ENCODE results near the gene TCERG1L.

TCERG1L gene

GRCh38 chr10:131172433-131172832 lies 139.1 kb downstream of the TCERG1L start:
- Histone ChIP-seq H3K4me2 (ENCODE audit: low read length) (no peak overlapping the region), H3K4me1 (no peaks in the 10 kb centered on the region), H2AFZ (no peak overlapping the region), H3K36me3 (ENCODE audit: control insufficient read depth, insufficient read depth, low read length) (no peaks in the 10 kb centered on the region), H3K79me2 (no peaks in the 10 kb centered on the region), H3K4me3 (ENCODE audit: low read depth, low read length) (no peak overlapping the region), H3K27me3 (ENCODE audit: control insufficient read depth, insufficient read depth, low read length) (no peaks in the 10 kb centered on the region), H3K27ac (no peak overlapping the region), H3K9me3 (ENCODE audit: control insufficient read depth, low read length) (no peaks in the 10 kb centered on the region), H3K9ac (no peak overlapping the region)
- no peak for TF ChIP-seq CTCF (IDR thresholded peaks at IDR 0.05)

GRCh38 chr10:131169146-131169545 lies 142.4 kb downstream of the TCERG1L start:
- H3K79me2 ChIP-seq: no peaks in the 10 kb centered on the region
- H3K9ac ChIP-seq: no peak overlapping the region
- no peak for TF ChIP-seq CTCF (IDR thresholded peaks at IDR 0.05)
- H3K27ac ChIP-seq: no peak overlapping the region
- H3K27me3 ChIP-seq (ENCODE audit: control insufficient read depth, insufficient read depth, low read length): no peaks in the 10 kb centered on the region
- no peaks in the 10 kb centered on the region for H3K9me3 ChIP-seq (ENCODE audit: control insufficient read depth, low read length)
- H2AFZ ChIP-seq: no peak overlapping the region
- H3K4me3 ChIP-seq (ENCODE audit: low read depth, low read length): no peak overlapping the region
- H3K4me2 ChIP-seq (ENCODE audit: low read length): no peak overlapping the region
- no peaks in the 10 kb centered on the region for H3K4me1 ChIP-seq
- no peaks in the 10 kb centered on the region for H3K36me3 ChIP-seq (ENCODE audit: control insufficient read depth, insufficient read depth, low read length)

DNA sequence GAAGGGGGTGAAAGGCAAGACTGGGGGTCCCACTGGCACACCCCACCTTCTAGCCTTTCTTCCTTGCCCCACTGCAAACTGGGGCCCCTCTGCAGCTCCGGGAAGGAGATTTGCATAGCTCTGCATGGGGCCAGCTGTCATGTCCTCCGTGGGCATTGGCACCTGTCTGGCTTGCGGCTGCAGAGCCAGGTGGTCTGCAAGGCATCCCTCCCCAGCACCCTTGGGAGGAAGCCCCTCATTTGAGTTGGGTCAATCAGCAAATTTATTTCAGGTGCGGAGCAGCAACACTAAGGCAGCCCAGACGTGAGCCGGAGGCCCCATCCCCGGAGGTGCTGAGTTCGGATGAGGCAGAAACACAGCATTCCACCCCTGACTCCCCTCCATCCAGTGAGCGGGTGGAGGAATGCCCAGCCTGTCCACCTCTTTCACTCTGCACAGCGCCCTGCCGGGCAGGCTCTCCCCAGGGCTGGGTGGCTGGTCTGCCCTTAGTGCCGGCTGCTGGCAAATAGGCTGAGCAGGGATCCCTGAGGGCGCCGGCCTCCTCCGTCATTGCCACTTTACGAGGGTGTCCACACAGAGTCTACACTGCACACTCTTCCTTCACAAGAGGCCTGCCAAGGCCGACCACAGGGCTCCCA lies 143.2 kb downstream of the TCERG1L start:
- Histone ChIP-seq H3K9me3 (ENCODE audit: control insufficient read depth, low read length) (no peaks in the 10 kb centered on the region), H3K4me1 (peaks cover 3% of the 10 kb centered on the region), H3K4me2 (ENCODE audit: low read length) (no peak overlapping the region), H3K27ac (no peak overlapping the region), H3K36me3 (ENCODE audit: control insufficient read depth, insufficient read depth, low read length) (no peaks in the 10 kb centered on the region), H3K4me3 (ENCODE audit: low read depth, low read length) (no peak overlapping the region), H3K9ac (no peak overlapping the region), H3K79me2 (no peaks in the 10 kb centered on the region), H3K27me3 (ENCODE audit: control insufficient read depth, insufficient read depth, low read length) (no peaks in the 10 kb centered on the region), H2AFZ (no peak overlapping the region)
- TF ChIP-seq CTCF (IDR thresholded peaks at IDR 0.05): no peak

DNA sequence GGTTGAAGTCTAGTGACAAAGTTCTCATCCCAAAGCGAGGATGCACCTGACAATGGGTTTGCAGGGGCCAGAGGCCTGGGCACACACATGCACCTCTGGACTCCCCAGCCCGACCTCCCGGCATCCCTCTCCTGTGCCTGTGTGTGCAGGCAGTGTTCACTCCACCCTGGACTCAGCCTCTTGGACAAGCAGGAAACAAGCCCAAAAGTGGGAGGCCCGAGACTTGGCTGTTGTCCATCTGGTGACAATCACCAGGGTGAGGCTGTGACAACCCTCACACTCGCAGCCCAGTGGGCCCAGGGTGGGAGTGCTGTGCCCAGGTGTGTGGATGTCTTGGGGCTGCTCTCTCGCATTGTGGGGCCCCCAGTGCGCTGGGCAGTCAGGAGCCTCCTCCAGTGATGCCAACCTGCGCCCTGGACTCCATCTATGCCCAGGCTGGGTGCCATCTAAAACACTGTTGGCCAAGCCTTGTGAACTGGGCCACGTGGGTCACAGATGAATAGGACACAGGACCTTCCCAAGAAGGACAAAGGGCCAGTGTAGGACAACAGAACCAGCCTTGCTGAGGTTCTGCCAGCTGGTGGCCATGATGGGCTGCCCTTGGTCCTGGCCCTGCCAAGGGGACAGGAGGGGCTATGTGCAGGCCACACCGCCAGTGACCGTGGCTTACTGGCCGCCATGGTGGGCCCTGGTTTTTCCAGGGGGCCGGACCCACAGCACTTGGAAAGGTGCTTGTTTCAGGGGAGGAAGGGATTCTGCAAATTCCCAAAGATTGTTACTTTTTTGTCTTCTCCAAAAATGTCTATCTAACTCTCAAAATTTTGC lies 144.3 kb downstream of the TCERG1L start:
- TF ChIP-seq CTCF (IDR thresholded peaks at IDR 0.05): no peak
- Histone ChIP-seq H2AFZ (no peak overlapping the region), H3K36me3 (ENCODE audit: control insufficient read depth, insufficient read depth, low read length) (no peaks in the 10 kb centered on the region), H3K4me3 (ENCODE audit: low read depth, low read length) (no peak overlapping the region), H3K79me2 (no peaks in the 10 kb centered on the region), H3K9me3 (ENCODE audit: control insufficient read depth, low read length) (no peaks in the 10 kb centered on the region), H3K9ac (no peak overlapping the region), H3K4me2 (ENCODE audit: low read length) (no peak overlapping the region), H3K4me1 (peaks cover 8% of the 10 kb centered on the region), H3K27ac (no peak overlapping the region), H3K27me3 (ENCODE audit: control insufficient read depth, insufficient read depth, low read length) (no peaks in the 10 kb centered on the region)
